ENCODE data around the gene GUCA2A. TPM values are rescaled to one million over a fixed set of nuclear protein-coding genes. Genes with fewer than 3 reads are reported as not detected.

Gene GUCA2A
- total and polyA plus RNA-seq, 9 of the 15 experiments (the other 6 are each of a cell fraction or from before 2014, with no cell fraction given) = not detected

GRCh38 chr1:42114229-42114628 is 50.3 kb downstream of the GUCA2A start:
- Histone ChIP-seq H4K20me1 (replicated peaks; ENCODE audit: control insufficient read depth, insufficient read depth, low read length) (no peaks in the 10 kb centered on the region), H3K79me2 (ENCODE audit: control insufficient read depth, insufficient read depth, low read length) (no peaks in the 10 kb centered on the region), H3K36me3 (ENCODE audit: control insufficient read depth, insufficient read depth, low read length) (no peaks in the 10 kb centered on the region), H3K27ac (ENCODE audit: extremely low read depth, low read depth, low read length) (no peak overlapping the region), H3K27me3 (ENCODE audit: control insufficient read depth in 2 of 2, insufficient read depth in 2 of 2, low read length in 2 of 2) (peaks cover 7 to 19% of the 10 kb centered on the region in 2 experiments; a peak in 3 of 5 replicates), H3K4me3 (no peak overlapping the region), H3K9me3 (replicated peaks; ENCODE audit: control insufficient read depth, insufficient read depth, low read depth, low read length) (no peaks in the 10 kb centered on the region), H3K9ac (ENCODE audit: insufficient read depth in 1 of 2, low read depth in 2 of 2, low read length in 2 of 2) (no peak overlapping the region), H3K4me1 (replicated peaks in 1 of 2; ENCODE audit: control insufficient read depth in 2 of 2, insufficient read depth in 2 of 2, low read length in 2 of 2) (no peaks in the 10 kb centered on the region), H3K4me2 (ENCODE audit: insufficient read depth, low read length) (no peak overlapping the region), H2AFZ (ENCODE audit: low read depth, low read length) (no peak overlapping the region), H3K9me1 (ENCODE audit: control insufficient read depth, insufficient read depth, low read length) (no peaks in the 10 kb centered on the region)
- intact Hi-C loops (cut with micrococcal nuclease) = no loop called here
- ChIA-PET POLR2A (no interaction called here), CTCF (ENCODE audit: low intra/inter-chr PET ratio) (interaction anchor here (0.6 kb wide), 1 partner anchor 360 kb away, joined by 3 read pairs; no protein-coding TSS in a partner anchor)
- WGBS (ENCODE audit: insufficient coverage, low coverage, missing lambda C conversion rate) = 0% methylated on average over 5 of the region's 5 CpGs
- TF ChIP-seq ZMIZ1 (IDR thresholded peaks at IDR 0.05; ENCODE audit: low read depth in 2 of 2, low read length in 2 of 2) (no peak), RBM14 (IDR thresholded peaks at IDR 0.05; ENCODE audit: borderline replicate concordance, insufficient read depth, low read depth, low read length) (no peak), U2AF1 (optimal IDR thresholded peaks at IDR 0.05; ENCODE audit: low read depth, low read length) (no peak), KAT8 (IDR thresholded peaks at IDR 0.05; ENCODE audit: low read depth) (no peak), HEY1 (CRISPR knock-in tag; IDR thresholded peaks at IDR 0.05; ENCODE audit: borderline replicate concordance) (no peak), ZNF263 (CRISPR knock-in tag; IDR thresholded peaks at IDR 0.05; ENCODE audit: borderline replicate concordance) (no peak)
- FAIRE-seq (no peak), ATAC-seq (no peak), DNase-seq (ENCODE audit: extremely low read depth in 1 of 4, low spot score in 3 of 4) (no peak)
- in situ Hi-C loops (cut with MboI) = no loop called here
- BruUV-seq (replicated peaks) = no TSS peak

Other genes starting within 250 kb of the GUCA2A start
- 0.09 and 0.16 TPM in 2 replicates for gene HIVEP3, start 245.8 kb downstream of the GUCA2A start, total RNA-seq (2014; rRNA removed)
- 0.26 and 0.33 TPM in 2 replicates for gene HIVEP3, start 245.8 kb downstream of the GUCA2A start, total RNA-seq (2014; rRNA removed; fragmentation: Illumina TruSeq; extraction: Trizol)
- gene HIVEP3, start 245.8 kb downstream of the GUCA2A start, total RNA-seq (2015; rRNA removed; fragmentation: Illumina TruSeq; extraction: Trizol) = 0.11 and 0.23 TPM in 2 replicates
- gene HIVEP3, start 245.8 kb downstream of the GUCA2A start, total RNA-seq (2021) = 0.58 and 0.63 TPM in 2 replicates
- 0.23 and 0.35 TPM in 2 replicates for gene HIVEP3, start 245.8 kb downstream of the GUCA2A start, polyA plus RNA-seq (2011; rRNA removed)
- gene HIVEP3, start 245.8 kb downstream of the GUCA2A start, polyA plus RNA-seq (2014; fragmentation: Illumina TruSeq; extraction: Trizol) = 0.53 and 0.55 TPM in 2 replicates
- under 1 TPM in 1 of 2 experiments, not detected in 1; 0.11 TPM for gene HIVEP3, start 245.8 kb downstream of the GUCA2A start, polyA plus RNA-seq (2014; fragmentation: Nextera tagmentation; extraction: Ambion mirVana)
- 0.15 and 0.49 TPM in 2 replicates for gene HIVEP3, start 245.8 kb downstream of the GUCA2A start, polyA plus RNA-seq (2014; rRNA removed)
- not detected in 2 replicates for gene GUCA2B, start 11.3 kb downstream of the GUCA2A start, total RNA-seq (2014; rRNA removed)
- gene GUCA2B, start 11.3 kb downstream of the GUCA2A start, total RNA-seq (2014; rRNA removed; fragmentation: Illumina TruSeq; extraction: Trizol) = not detected in 2 replicates
- not detected in 2 replicates for gene GUCA2B, start 11.3 kb downstream of the GUCA2A start, total RNA-seq (2015; rRNA removed; fragmentation: Illumina TruSeq; extraction: Trizol)
- not detected in 2 replicates for gene GUCA2B, start 11.3 kb downstream of the GUCA2A start, total RNA-seq (2021)
- not detected in 2 replicates for gene GUCA2B, start 11.3 kb downstream of the GUCA2A start, polyA plus RNA-seq (2011; rRNA removed)
- gene GUCA2B, start 11.3 kb downstream of the GUCA2A start, polyA plus RNA-seq (2014; fragmentation: Illumina TruSeq; extraction: Trizol) = not detected in 2 replicates
- gene GUCA2B, start 11.3 kb downstream of the GUCA2A start, polyA plus RNA-seq (2014; fragmentation: Nextera tagmentation; extraction: Ambion mirVana) = not detected
- not detected in 2 replicates for gene GUCA2B, start 11.3 kb downstream of the GUCA2A start, polyA plus RNA-seq (2014; rRNA removed)
- gene FOXJ3, start 170.5 kb upstream of the GUCA2A start, total RNA-seq (2014; rRNA removed) = 17.9 and 19.3 TPM in 2 replicates
- gene FOXJ3, start 170.5 kb upstream of the GUCA2A start, total RNA-seq (2014; rRNA removed; fragmentation: Illumina TruSeq; extraction: Trizol) = 23.4 and 27.8 TPM in 2 replicates
- 22.0 and 23.5 TPM in 2 replicates for gene FOXJ3, start 170.5 kb upstream of the GUCA2A start, total RNA-seq (2015; rRNA removed; fragmentation: Illumina TruSeq; extraction: Trizol)
- 35.3 and 35.4 TPM in 2 replicates for gene FOXJ3, start 170.5 kb upstream of the GUCA2A start, total RNA-seq (2021)
- gene FOXJ3, start 170.5 kb upstream of the GUCA2A start, polyA plus RNA-seq (2011; rRNA removed) = 30.5 and 60.5 TPM in 2 replicates
- 27.7 and 34.6 TPM in 2 replicates for gene FOXJ3, start 170.5 kb upstream of the GUCA2A start, polyA plus RNA-seq (2014; fragmentation: Illumina TruSeq; extraction: Trizol)
- 10 to 100 TPM in 1 of 2 experiments, 1 to 10 TPM in 1; 8.7 to 13.1 TPM for gene FOXJ3, start 170.5 kb upstream of the GUCA2A start, polyA plus RNA-seq (2014; fragmentation: Nextera tagmentation; extraction: Ambion mirVana)
- gene FOXJ3, start 170.5 kb upstream of the GUCA2A start, polyA plus RNA-seq (2014; rRNA removed) = 19.0 and 20.1 TPM in 2 replicates
- gene RIMKLA, start 216.0 kb upstream of the GUCA2A start, total RNA-seq (2014; rRNA removed) = under 0.01 TPM in 1 of 2 replicates, not detected in the other
- gene RIMKLA, start 216.0 kb upstream of the GUCA2A start, total RNA-seq (2014; rRNA removed; fragmentation: Illumina TruSeq; extraction: Trizol) = not detected in 2 replicates
- gene RIMKLA, start 216.0 kb upstream of the GUCA2A start, total RNA-seq (2015; rRNA removed; fragmentation: Illumina TruSeq; extraction: Trizol) = not detected in 2 replicates
- 0.02 TPM in 2 replicates for gene RIMKLA, start 216.0 kb upstream of the GUCA2A start, total RNA-seq (2021)
- gene RIMKLA, start 216.0 kb upstream of the GUCA2A start, polyA plus RNA-seq (2011; rRNA removed) = 0.08 TPM in 1 of 2 replicates, not detected in the other
- not detected in 2 replicates for gene RIMKLA, start 216.0 kb upstream of the GUCA2A start, polyA plus RNA-seq (2014; fragmentation: Illumina TruSeq; extraction: Trizol)
- gene RIMKLA, start 216.0 kb upstream of the GUCA2A start, polyA plus RNA-seq (2014; fragmentation: Nextera tagmentation; extraction: Ambion mirVana) = not detected
- not detected in 2 replicates for gene RIMKLA, start 216.0 kb upstream of the GUCA2A start, polyA plus RNA-seq (2014; rRNA removed)

Measured in K562 (cell line).